ENCODE measurements around the gene PRR35. TPM values are rescaled to one million over a fixed set of nuclear protein-coding genes. Genes with fewer than 3 reads are reported as not detected.

Gene PRR35
- total RNA-seq, 1 experiment from 2014 or later = not detected

DNA sequence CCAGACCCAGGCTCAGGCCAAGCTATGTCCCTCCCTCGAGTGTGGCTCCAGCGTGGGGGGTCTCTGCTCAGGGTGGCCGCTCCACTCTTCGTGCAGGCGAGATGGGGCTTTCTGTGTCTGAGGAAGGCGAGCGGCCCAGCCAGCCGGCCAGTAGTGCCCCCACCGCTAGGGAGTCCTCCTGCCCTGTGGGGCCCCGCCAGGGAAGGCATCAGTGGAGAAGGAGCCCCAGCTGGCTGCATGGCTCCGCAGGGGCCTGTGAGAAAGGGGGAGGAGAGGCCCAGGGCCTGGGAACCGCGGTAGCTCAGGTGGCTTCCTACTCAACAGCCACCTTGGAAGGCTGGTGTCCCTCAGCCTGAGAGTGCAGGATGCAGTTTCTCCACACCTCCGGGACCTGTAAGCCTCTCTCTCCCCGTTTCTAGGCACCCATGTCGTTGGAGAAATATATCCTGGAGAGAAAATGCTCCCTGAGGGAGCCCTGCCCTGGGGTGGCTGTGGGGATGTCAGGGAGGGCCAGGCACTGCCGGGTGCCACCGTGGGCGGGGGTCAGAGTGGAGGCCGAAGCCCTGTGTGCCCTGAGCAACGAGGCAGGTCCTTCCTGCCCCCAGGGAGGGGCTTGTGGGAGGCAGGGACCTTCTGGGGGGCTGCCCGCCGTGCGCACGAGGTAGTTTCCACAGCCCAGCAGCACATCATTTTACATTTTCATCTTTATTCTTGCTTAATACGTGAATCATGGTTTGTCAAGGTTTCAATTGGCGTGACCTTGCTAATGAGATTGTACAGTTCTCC is 12.9 kb downstream of the PRR35 start:
- no TSS peak for BruUV-seq (replicated peaks)

DNA sequence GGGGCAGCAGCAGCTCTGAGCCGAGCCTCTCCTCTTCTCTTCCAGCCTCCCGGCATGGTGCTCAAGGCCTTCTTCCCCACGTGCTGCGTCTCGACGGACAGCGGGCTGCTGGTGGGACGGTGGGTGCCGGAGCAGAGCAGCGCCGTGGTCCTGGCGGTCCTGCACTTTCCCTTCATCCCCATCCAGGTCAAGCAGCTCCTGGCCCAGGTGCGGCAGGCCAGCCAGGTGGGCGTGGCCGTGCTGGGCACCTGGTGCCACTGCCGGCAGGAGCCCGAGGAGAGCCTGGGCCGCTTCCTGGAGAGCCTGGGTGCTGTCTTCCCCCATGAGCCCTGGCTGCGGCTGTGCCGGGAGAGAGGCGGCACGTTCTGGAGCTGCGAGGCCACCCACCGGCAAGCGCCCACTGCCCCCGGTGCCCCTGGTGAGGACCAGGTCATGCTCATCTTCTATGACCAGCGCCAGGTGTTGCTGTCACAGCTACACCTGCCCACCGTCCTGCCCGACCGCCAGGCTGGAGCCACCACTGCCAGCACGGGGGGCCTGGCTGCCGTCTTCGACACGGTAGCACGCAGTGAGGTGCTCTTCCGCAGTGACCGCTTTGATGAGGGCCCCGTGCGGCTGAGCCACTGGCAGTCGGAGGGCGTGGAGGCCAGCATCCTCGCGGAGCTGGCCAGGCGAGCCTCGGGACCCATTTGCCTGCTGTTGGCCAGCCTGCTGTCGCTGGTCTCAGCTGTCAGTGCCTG is 14.0 kb downstream of the PRR35 start:
- ATAC-seq = no peak
- Histone ChIP-seq H3F3A (ENCODE audit: low read length, unreplicated experiment) (no peaks in the 10 kb centered on the region), H3K27me3 (ENCODE audit: low read length) (no peaks in the 10 kb centered on the region), H3K79me2 (ENCODE audit: low read length) (peaks cover 12% of the 10 kb centered on the region), H2AFZ (ENCODE audit: low read length) (no peak overlapping the region), H3K36me3 (ENCODE audit: low read depth, low read length) (no peaks in the 10 kb centered on the region), H3K9me2 (replicated peaks; ENCODE audit: low read length) (no peaks in the 10 kb centered on the region), H3K27ac (ENCODE audit: low read length) (no peak overlapping the region), H4K20me1 (ENCODE audit: low read length) (no peaks in the 10 kb centered on the region), H3K4me3 (ENCODE audit: low read length) (no peak overlapping the region), H3K9ac (ENCODE audit: low read length) (no peak overlapping the region), H3K4me2 (ENCODE audit: low read length) (no peak overlapping the region), H3K9me3 (ENCODE audit: low read length) (no peaks in the 10 kb centered on the region), H3K4me1 (ENCODE audit: insufficient read depth, low read length) (peaks cover 2% of the 10 kb centered on the region; the same call in 1 of the 2 replicates)
- ChIA-PET POLR2A (ENCODE audit: unreplicated experiment) (no interaction called here), CTCF (no interaction called here)
- no peak for TF ChIP-seq EZH2phosphoT487 (IDR thresholded peaks at IDR 0.05; ENCODE audit: borderline replicate concordance, low read length)
- DNase-seq = no peak
- intact Hi-C loops (cut with micrococcal nuclease) = no loop called here
- BruUV-seq (replicated peaks) = no TSS peak

More for the DNA sequence above, 12.9 kb downstream of the PRR35 start:
- Histone ChIP-seq H3K9me2 (replicated peaks; ENCODE audit: low read length) (no peaks in the 10 kb centered on the region), H2AFZ (ENCODE audit: low read length) (no peak overlapping the region), H3K27ac (ENCODE audit: low read length) (no peak overlapping the region), H3F3A (ENCODE audit: low read length, unreplicated experiment) (no peaks in the 10 kb centered on the region), H3K4me2 (ENCODE audit: low read length) (no peak overlapping the region), H3K36me3 (ENCODE audit: low read depth, low read length) (no peaks in the 10 kb centered on the region), H3K4me1 (ENCODE audit: insufficient read depth, low read length) (peaks cover 6% of the 10 kb centered on the region; the same call in 1 of the 2 replicates), H3K79me2 (ENCODE audit: low read length) (peaks cover 12% of the 10 kb centered on the region), H3K9me3 (ENCODE audit: low read length) (no peaks in the 10 kb centered on the region), H4K20me1 (ENCODE audit: low read length) (no peaks in the 10 kb centered on the region), H3K27me3 (ENCODE audit: low read length) (no peaks in the 10 kb centered on the region), H3K4me3 (ENCODE audit: low read length) (no peak overlapping the region), H3K9ac (ENCODE audit: low read length) (no peak overlapping the region)
- POLR2A ChIA-PET (ENCODE audit: unreplicated experiment) = no interaction called here
- TF ChIP-seq CTCF (conservative IDR thresholded peaks at IDR 0.05; ENCODE audit: low read depth, low read length) = no peak
- no peak for TF ChIP-seq EZH2 (IDR thresholded peaks at IDR 0.05; ENCODE audit: low read length, unreplicated experiment)
- no peak for TF ChIP-seq EZH2phosphoT487 (IDR thresholded peaks at IDR 0.05; ENCODE audit: borderline replicate concordance, low read length)
- ATAC-seq (no peak), DNase-seq (no peak)
- CTCF ChIA-PET = no interaction called here
- intact Hi-C loops (cut with micrococcal nuclease) = no loop called here

- Histone ChIP-seq H3K36me3 (ENCODE audit: low read depth, low read length) (no peaks in the 10 kb centered on the region), H3K4me1 (ENCODE audit: insufficient read depth, low read length) (no peaks in the 10 kb centered on the region), H4K20me1 (ENCODE audit: low read length) (no peaks in the 10 kb centered on the region), H3K79me2 (ENCODE audit: low read length) (peaks cover 6% of the 10 kb centered on the region), H3K9me2 (replicated peaks; ENCODE audit: low read length) (no peaks in the 10 kb centered on the region), H3K27ac (ENCODE audit: low read length) (no peak overlapping the region), H3K27me3 (ENCODE audit: low read length) (no peaks in the 10 kb centered on the region), H3K4me2 (ENCODE audit: low read length) (no peak overlapping the region), H3K9me3 (ENCODE audit: low read length) (no peaks in the 10 kb centered on the region), H2AFZ (ENCODE audit: low read length) (no peak overlapping the region), H3F3A (ENCODE audit: low read length, unreplicated experiment) (no peaks in the 10 kb centered on the region), H3K9ac (ENCODE audit: low read length) (no peak overlapping the region), H3K4me3 (ENCODE audit: low read length) (no peak overlapping the region)
- TF ChIP-seq CTCF (conservative IDR thresholded peaks at IDR 0.05; ENCODE audit: low read depth, low read length) (no peak), EZH2phosphoT487 (IDR thresholded peaks at IDR 0.05; ENCODE audit: borderline replicate concordance, low read length) (no peak), EZH2 (IDR thresholded peaks at IDR 0.05; ENCODE audit: low read length, unreplicated experiment) (no peak)
- ATAC-seq = no peak
- CTCF ChIA-PET = no interaction called here
- intact Hi-C loops (cut with micrococcal nuclease) = no loop called here
- POLR2A ChIA-PET (ENCODE audit: unreplicated experiment) = no interaction called here
- BruUV-seq (replicated peaks) = no TSS peak
- DNase-seq = no peak
Observed at GRCh38 chr16:575354-576196, 15.4 kb downstream of the PRR35 start.
